Esophagus muscularis mucosa (tissue), 4 donors: ENCODE measurements around the gene CSTF1. TPM values are rescaled to one million over a fixed set of nuclear protein-coding genes. Genes with fewer than 3 reads are reported as not detected.

Experiments used
- DNase-seq: peaks from one replicate; pipeline ENCODE4 v3.0.0-alpha.2; 2017; ENCODE audit errors: extremely low spot score
- H3K27ac ChIP-seq, 4 donors: fragments of 200-600 bp; sonication (generic); replicated peaks in 1 of 4; 1 replicate in 3 of 4; 2 replicates in 1 of 4; pipeline ENCODE4 v1.5.1; 2016 to 2019; ENCODE audit warnings: mild to moderate bottlenecking in 1 of 4
- H3K27me3 ChIP-seq, 4 donors: fragments of 200-600 bp; sonication (generic); one replicate each; pipeline versions ENCODE4 v1.5.1 to v1.6.0; 2016 to 2019
- H3K36me3 ChIP-seq, 4 donors: fragments of 200-600 bp; sonication (generic); one replicate each; pipeline ENCODE4 v1.5.1; 2016 to 2019
- H3K4me1 ChIP-seq, 4 donors: fragments of 200-600 bp; sonication (generic); one replicate each; pipeline ENCODE4 v1.5.1; 2016 to 2019
- H3K4me3 ChIP-seq, 4 donors: fragments of 200-600 bp; sonication (generic); 1 replicate in 2 of 4; 2 replicates in 2 of 4; pipeline ENCODE4 v1.5.1; 2016 to 2019; ENCODE audit warnings: mild to moderate bottlenecking in 4 of 4, moderate library complexity in 1 of 4
- H3K9me3 ChIP-seq, 4 donors: fragments of 200-600 bp; sonication (generic); 1 replicate in 3 of 4; 2 replicates in 1 of 4; pipeline ENCODE4 v1.5.1; 2016 to 2019
- EP300 ChIP-seq: sonication (generic); formaldehyde crosslinking; IDR thresholded peaks from one replicate; pipeline ENCODE4 v1.6.1; 2017; ENCODE audit warnings: antibody characterized with exemption
- POLR2A ChIP-seq: fragments of 450-650 bp; IDR thresholded peaks from one replicate; pipeline ENCODE4 v1.6.1; 2017; ENCODE audit warnings: antibody characterized with exemption, moderate library complexity, mild to moderate bottlenecking, low read depth
- POLR2AphosphoS5 ChIP-seq, 2 donors: sonication (generic); formaldehyde crosslinking; IDR thresholded peaks; one replicate each; pipeline ENCODE4 v1.6.1; 2017; ENCODE audit warnings: antibody characterized with exemption in 2 of 2
- WGBS: methylation state at CpG from one replicate; pipeline ENCODE4 v1.1.5; 2018; 5-methylcytosine and 5-hydroxymethylcytosine counted together
- intact Hi-C: fragments of 100-400 bp; cut with DNase I; formaldehyde crosslinking; loops from one replicate; pipeline ENCODE4 v1.15.1; 2023
- total RNA-seq, 4 donors: library from RNA; depleted of rRNA; stranded (reverse); fragments of >200 nt; gene quantifications; one replicate each; pipeline versions ENCODE4 v1.1.0 to v1.2.1, GENCODE V29; 2016
- TF ChIP-seq, protein P1 (sequence below), 3 experiments: fragments of 200-600 bp in 2 of 3; fragments of 450-650 bp in 1 of 3; sonication (generic) in 2 of 3; IDR thresholded peaks; one replicate each; pipeline ENCODE4 v1.5.1; 2017 to 2019; ENCODE audit warnings: antibody characterized with exemption in 3 of 3, mild to moderate bottlenecking in 2 of 3, moderate library complexity in 1 of 3

Gene CSTF1
- total RNA-seq, 4 donors from 2014 or later, result 16.2 to 22.9 (median 20.7) TPM

DNA sequence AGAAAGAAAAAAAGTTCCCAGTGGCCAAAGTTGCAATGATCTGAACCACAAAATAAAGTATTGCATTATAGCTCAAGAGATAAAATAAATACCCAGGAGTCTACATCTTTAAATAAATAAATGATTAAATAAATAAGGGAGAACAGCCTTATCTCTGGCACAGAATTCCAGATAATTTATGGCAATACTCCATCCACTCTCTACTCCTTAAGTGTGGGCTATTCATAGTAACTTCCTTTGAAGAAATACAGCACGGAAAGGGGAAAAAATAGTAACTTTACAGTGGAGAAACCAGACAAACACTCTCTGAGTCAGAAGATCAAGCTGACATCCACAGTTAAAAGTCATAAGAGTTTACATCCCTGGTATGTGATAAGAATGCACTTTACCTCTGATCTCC, 12.1 kb upstream of the CSTF1 start:
- H3K4me1 ChIP-seq, result no peaks in the 10 kb centered on the region
- H3K27me3 ChIP-seq, result no peaks in the 10 kb centered on the region
- H3K9me3 ChIP-seq, result no peaks in the 10 kb centered on the region
- no peak overlapping the region for H3K4me3 ChIP-seq
- no peak overlapping the region for H3K27ac ChIP-seq
- 44% methylated on average over 1 of the region's 1 CpG for WGBS
- no peak for DNase-seq
- peaks cover 0 to 10% (median 0%) of the 10 kb centered on the region in 4 donors for H3K36me3 ChIP-seq
- TF ChIP-seq, protein P1, sequence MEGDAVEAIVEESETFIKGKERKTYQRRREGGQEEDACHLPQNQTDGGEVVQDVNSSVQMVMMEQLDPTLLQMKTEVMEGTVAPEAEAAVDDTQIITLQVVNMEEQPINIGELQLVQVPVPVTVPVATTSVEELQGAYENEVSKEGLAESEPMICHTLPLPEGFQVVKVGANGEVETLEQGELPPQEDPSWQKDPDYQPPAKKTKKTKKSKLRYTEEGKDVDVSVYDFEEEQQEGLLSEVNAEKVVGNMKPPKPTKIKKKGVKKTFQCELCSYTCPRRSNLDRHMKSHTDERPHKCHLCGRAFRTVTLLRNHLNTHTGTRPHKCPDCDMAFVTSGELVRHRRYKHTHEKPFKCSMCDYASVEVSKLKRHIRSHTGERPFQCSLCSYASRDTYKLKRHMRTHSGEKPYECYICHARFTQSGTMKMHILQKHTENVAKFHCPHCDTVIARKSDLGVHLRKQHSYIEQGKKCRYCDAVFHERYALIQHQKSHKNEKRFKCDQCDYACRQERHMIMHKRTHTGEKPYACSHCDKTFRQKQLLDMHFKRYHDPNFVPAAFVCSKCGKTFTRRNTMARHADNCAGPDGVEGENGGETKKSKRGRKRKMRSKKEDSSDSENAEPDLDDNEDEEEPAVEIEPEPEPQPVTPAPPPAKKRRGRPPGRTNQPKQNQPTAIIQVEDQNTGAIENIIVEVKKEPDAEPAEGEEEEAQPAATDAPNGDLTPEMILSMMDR (IDR thresholded peaks at IDR 0.05), result no peak
- TF ChIP-seq POLR2AphosphoS5 (IDR thresholded peaks at IDR 0.05), result no peak
- no peak for TF ChIP-seq EP300
- TF ChIP-seq POLR2A, result no peak
- intact Hi-C loops, result no loop called here

DNA sequence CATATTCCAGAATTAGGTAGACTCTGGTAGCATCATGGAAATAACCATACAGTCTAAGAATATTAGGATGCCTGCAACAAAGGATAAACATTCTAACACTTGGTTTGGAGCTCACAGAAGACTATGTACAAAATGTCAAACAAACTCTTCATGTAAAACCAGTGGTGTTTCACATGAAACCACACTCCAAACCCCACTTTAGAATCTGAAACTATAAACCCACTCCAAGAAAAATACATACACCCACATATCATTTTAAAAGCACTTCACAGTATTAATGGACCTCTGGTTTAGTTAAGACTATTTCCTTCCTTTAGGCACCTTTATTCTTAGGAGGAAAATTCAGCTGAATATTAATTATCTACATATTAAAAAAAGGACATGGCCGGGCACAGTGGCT, 10.9 kb upstream of the CSTF1 start:
- no peaks in the 10 kb centered on the region for H3K27me3 ChIP-seq
- 92% methylated on average over 1 of the region's 1 CpG for WGBS
- H3K4me1 ChIP-seq, result no peaks in the 10 kb centered on the region
- H3K27ac ChIP-seq, result no peak overlapping the region
- H3K36me3 ChIP-seq, result peaks cover 0 to 15% (median 7%) of the 10 kb centered on the region in 4 donors
- H3K9me3 ChIP-seq, result no peaks in the 10 kb centered on the region
- no peak for TF ChIP-seq EP300
- TF ChIP-seq POLR2A, result no peak
- TF ChIP-seq, protein P1 (IDR thresholded peaks at IDR 0.05), result no peak
- no peak for TF ChIP-seq POLR2AphosphoS5 (IDR thresholded peaks at IDR 0.05)
- intact Hi-C loops, result no loop called here
- DNase-seq, result no peak
- no peak overlapping the region for H3K4me3 ChIP-seq

DNA sequence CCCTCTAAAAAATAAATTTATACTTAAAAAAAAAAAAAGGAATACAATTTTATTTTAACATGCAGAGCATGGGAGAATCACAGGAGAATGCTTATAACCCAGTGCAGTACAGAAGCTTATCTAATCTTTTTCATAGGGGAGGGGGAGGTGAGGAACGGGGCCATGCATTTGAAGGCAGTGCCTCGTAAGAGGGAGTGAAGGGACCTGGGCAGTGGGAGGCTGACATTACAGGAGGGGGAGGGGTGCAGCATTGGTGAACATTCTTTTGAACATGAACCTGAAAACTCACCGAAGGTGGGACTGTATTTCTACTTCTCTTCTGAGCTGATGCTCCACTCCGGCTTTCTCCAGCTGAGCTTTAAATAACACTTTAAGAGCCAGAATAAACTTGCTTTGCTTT, 9.7 kb upstream of the CSTF1 start:
- TF ChIP-seq, protein P1 (IDR thresholded peaks at IDR 0.05), result no peak
- TF ChIP-seq EP300 (no peak), POLR2A (no peak), POLR2AphosphoS5 (IDR thresholded peaks at IDR 0.05) (no peak)
- H3K27me3 ChIP-seq, result no peaks in the 10 kb centered on the region
- DNase-seq, result peak; percentile 81

DNA sequence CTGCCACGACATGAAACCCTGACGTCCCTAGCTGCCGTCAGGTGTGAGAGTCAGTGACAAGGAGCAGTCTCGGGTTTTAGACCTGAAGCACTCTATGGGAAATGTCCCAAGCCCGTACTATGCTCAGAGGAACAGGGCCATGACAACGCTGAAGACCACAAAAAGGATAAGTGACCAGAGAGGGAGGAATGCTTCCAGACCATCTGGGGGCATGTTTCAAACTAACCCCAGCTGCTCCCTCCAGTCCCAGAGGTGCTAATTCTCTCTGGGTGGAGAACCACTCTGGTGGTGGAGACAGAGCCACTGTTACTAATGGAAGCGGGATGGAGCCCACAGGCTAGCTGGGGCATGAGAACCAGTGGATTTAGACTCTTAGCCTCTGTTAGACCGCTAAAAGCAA, 9.1 kb upstream of the CSTF1 start:
- peak; percentile 72 for DNase-seq
- no peak overlapping the region for H3K4me3 ChIP-seq
- peaks cover 0 to 15% (median 7%) of the 10 kb centered on the region in 4 donors for H3K36me3 ChIP-seq
- intact Hi-C loops, result no loop called here
- WGBS, result 87% methylated on average over 8 of the region's 8 CpGs
- TF ChIP-seq POLR2AphosphoS5 (IDR thresholded peaks at IDR 0.05), result no peak
- TF ChIP-seq, protein P1 (IDR thresholded peaks at IDR 0.05), result no peak
- TF ChIP-seq EP300, result no peak
- no peak for TF ChIP-seq POLR2A
- no peaks in the 10 kb centered on the region for H3K27me3 ChIP-seq
- no peaks in the 10 kb centered on the region for H3K9me3 ChIP-seq
- no peak overlapping the region for H3K27ac ChIP-seq
- no peaks in the 10 kb centered on the region for H3K4me1 ChIP-seq

More for the DNA sequence above, 9.7 kb upstream of the CSTF1 start:
- WGBS, result 80% methylated on average over 4 of the region's 4 CpGs
- H3K27ac ChIP-seq, result no peak overlapping the region
- H3K4me3 ChIP-seq, result no peak overlapping the region
- intact Hi-C loops, result no loop called here
- no peaks in the 10 kb centered on the region for H3K9me3 ChIP-seq
- H3K4me1 ChIP-seq, result no peaks in the 10 kb centered on the region
- peaks cover 0 to 15% (median 7%) of the 10 kb centered on the region in 4 donors for H3K36me3 ChIP-seq

DNA sequence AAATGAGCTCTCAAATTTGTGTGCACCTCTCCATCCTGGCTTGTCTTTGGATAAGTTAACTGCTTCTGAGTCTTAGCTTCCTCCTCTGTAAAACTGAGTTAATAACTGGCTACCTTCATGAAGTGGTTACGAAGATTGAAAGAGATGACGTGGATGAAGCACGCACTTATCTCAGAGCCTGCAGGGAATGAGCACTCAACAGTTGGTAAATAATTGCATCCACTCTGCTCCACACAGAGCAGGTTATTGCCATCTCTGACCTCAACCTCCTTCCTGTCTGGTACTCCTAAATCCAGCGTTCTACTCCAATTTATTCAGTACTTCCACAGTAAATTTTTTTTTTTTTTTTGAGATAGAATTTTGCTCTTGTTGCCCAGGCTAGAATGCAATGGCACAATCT, 7.3 kb upstream of the CSTF1 start:
- H3K27me3 ChIP-seq, result no peaks in the 10 kb centered on the region
- no peak overlapping the region for H3K4me3 ChIP-seq
- TF ChIP-seq POLR2AphosphoS5 (IDR thresholded peaks at IDR 0.05) (no peak), POLR2A (no peak), EP300 (no peak)
- TF ChIP-seq, protein P1 (IDR thresholded peaks at IDR 0.05), result no peak
- DNase-seq, result no peak
- H3K4me1 ChIP-seq, result no peaks in the 10 kb centered on the region
- no peak overlapping the region for H3K27ac ChIP-seq
- H3K36me3 ChIP-seq, result peaks cover 0 to 15% (median 7%) of the 10 kb centered on the region in 4 donors
- H3K9me3 ChIP-seq, result no peaks in the 10 kb centered on the region
- intact Hi-C loops, result no loop called here
- 83% methylated on average over 4 of the region's 4 CpGs for WGBS
